ENCODE results near the gene FBXL7.

The FBXL7 gene

DNA sequence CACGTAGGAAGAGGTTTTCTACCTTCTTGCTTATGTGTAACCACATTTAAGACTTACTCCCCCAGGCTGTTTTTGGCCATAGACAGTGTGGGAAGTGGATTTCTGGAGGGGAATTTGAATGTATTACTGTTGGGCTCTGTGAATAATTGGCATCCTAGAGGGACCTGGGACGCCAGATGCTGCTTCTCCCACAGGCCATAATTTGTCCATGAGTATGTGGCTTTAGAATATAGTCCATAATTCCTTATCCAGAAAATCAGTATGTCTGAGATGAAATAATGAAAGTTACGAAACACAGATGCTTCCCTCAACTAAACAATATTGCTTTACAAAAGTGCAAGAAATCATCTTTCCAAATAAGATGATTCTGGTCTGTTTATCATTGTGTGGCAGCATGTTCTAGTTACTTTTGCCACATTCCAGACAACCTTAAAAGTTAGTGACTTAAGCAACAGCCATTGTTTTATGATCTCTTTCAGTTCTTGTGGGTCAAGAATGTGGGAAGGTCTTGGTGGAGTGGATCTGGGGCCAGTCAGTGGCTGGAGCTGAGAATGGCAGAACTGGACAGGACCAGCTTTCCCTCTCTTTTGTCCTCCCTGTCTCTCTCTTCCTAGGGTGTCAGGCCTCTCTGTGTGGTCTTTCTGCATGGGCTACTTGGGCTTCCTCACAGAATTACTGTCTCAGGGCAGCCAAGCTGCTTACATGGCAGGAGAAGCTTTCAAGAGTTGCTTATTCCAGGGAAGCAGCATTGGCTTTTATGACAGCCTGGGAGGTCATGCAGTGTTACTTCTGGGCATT is 79.4 kb downstream of the FBXL7 start:
- H3K4me1 ChIP-seq (ENCODE audit: insufficient read depth, low read length, poor library complexity, severe bottlenecking), result no peaks in the 10 kb centered on the region
- no peaks in the 10 kb centered on the region for H3K27me3 ChIP-seq (ENCODE audit: insufficient read depth, low read length, poor library complexity, severe bottlenecking)
- H3K9me3 ChIP-seq (ENCODE audit: insufficient read depth, low read depth, low read length), result peaks cover 4% of the 10 kb centered on the region; the same call in 1 of the 2 replicates
- no peaks in the 10 kb centered on the region for H3K79me2 ChIP-seq (ENCODE audit: insufficient read depth, low read length)
- H2AFZ ChIP-seq (ENCODE audit: low read length), result no peak overlapping the region
- no peak overlapping the region for H3K4me2 ChIP-seq (ENCODE audit: low read depth, low read length, poor library complexity, severe bottlenecking)
- no peaks in the 10 kb centered on the region for H3F3A ChIP-seq (ENCODE audit: low read depth)
- no peaks in the 10 kb centered on the region for H3K9me2 ChIP-seq (replicated peaks; ENCODE audit: low read depth, low read length)
- TF ChIP-seq, protein P1, sequence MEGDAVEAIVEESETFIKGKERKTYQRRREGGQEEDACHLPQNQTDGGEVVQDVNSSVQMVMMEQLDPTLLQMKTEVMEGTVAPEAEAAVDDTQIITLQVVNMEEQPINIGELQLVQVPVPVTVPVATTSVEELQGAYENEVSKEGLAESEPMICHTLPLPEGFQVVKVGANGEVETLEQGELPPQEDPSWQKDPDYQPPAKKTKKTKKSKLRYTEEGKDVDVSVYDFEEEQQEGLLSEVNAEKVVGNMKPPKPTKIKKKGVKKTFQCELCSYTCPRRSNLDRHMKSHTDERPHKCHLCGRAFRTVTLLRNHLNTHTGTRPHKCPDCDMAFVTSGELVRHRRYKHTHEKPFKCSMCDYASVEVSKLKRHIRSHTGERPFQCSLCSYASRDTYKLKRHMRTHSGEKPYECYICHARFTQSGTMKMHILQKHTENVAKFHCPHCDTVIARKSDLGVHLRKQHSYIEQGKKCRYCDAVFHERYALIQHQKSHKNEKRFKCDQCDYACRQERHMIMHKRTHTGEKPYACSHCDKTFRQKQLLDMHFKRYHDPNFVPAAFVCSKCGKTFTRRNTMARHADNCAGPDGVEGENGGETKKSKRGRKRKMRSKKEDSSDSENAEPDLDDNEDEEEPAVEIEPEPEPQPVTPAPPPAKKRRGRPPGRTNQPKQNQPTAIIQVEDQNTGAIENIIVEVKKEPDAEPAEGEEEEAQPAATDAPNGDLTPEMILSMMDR (conservative IDR thresholded peaks at IDR 0.05; ENCODE audit: low read length), result no peak
- no peak for TF ChIP-seq EZH2phosphoT487 (IDR thresholded peaks at IDR 0.05; ENCODE audit: borderline replicate concordance)
- no peaks in the 10 kb centered on the region for H4K20me1 ChIP-seq (ENCODE audit: insufficient read depth, low read length, poor library complexity, severe bottlenecking)
- no peaks in the 10 kb centered on the region for H3K36me3 ChIP-seq (ENCODE audit: insufficient read depth, low read length)
- H3K9ac ChIP-seq (ENCODE audit: low read depth, low read length, poor library complexity, severe bottlenecking), result no peak overlapping the region
- no peak overlapping the region for H3K4me3 ChIP-seq (ENCODE audit: low read length, poor library complexity, severe bottlenecking)

DNA sequence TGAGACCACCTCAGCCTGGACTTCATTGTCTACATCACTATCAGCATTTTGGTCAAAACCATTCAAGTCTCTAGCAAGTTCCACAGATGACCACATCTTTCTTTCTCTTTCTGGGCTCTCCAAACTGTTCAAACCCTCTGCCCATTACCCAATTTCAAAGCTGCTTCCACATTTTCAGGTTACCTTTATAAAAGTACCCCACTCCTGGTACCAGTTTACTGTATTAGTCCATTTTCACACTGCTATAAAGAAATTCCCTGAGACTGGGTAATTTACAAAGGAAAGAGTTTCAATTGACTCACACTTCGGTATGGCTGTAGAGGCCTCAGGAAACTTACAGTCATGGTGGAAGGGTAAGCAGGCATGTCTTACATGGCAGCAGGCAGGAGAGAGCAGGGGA is 84.5 kb downstream of the FBXL7 start:
- no peak for TF ChIP-seq EZH2phosphoT487 (IDR thresholded peaks at IDR 0.05; ENCODE audit: borderline replicate concordance)
- TF ChIP-seq, protein P1 (conservative IDR thresholded peaks at IDR 0.05; ENCODE audit: low read length), result no peak
- Histone ChIP-seq H3K27me3 (ENCODE audit: insufficient read depth, low read length, poor library complexity, severe bottlenecking) (no peaks in the 10 kb centered on the region), H3K9ac (ENCODE audit: low read depth, low read length, poor library complexity, severe bottlenecking) (no peak overlapping the region), H3F3A (ENCODE audit: low read depth) (no peaks in the 10 kb centered on the region), H3K79me2 (ENCODE audit: insufficient read depth, low read length) (no peaks in the 10 kb centered on the region), H3K4me1 (ENCODE audit: insufficient read depth, low read length, poor library complexity, severe bottlenecking) (no peaks in the 10 kb centered on the region), H3K4me2 (ENCODE audit: low read depth, low read length, poor library complexity, severe bottlenecking) (no peak overlapping the region), H3K4me3 (ENCODE audit: low read length, poor library complexity, severe bottlenecking) (no peak overlapping the region), H3K36me3 (ENCODE audit: insufficient read depth, low read length) (no peaks in the 10 kb centered on the region), H3K9me2 (replicated peaks; ENCODE audit: low read depth, low read length) (no peaks in the 10 kb centered on the region), H3K9me3 (ENCODE audit: insufficient read depth, low read depth, low read length) (peaks cover 4% of the 10 kb centered on the region; the same call in 1 of the 2 replicates), H2AFZ (ENCODE audit: low read length) (no peak overlapping the region), H4K20me1 (ENCODE audit: insufficient read depth, low read length, poor library complexity, severe bottlenecking) (no peaks in the 10 kb centered on the region)

DNA sequence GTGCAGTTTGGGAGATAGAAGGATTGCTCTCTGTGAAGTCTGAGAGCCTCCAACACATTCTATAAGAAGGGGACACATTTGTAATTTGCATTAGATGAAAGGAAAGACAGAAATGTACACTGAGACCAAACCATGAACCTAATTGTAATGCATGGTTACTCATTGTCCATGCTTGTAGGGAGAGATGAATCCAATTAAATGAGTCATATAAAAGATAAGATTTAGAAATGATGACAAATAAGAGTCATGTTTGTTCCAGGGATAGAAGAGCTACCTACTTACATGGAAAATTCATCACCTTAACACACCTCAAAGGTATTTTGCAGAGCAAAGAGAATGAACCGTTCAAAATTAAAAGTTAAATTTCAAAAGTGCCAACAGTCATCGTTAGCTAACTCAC is 85.1 kb downstream of the FBXL7 start:
- no peaks in the 10 kb centered on the region for H3K79me2 ChIP-seq (ENCODE audit: insufficient read depth, low read length)
- H3K9me3 ChIP-seq (ENCODE audit: insufficient read depth, low read depth, low read length), result peaks cover 4% of the 10 kb centered on the region; the same call in 1 of the 2 replicates
- no peak overlapping the region for H2AFZ ChIP-seq (ENCODE audit: low read length)
- TF ChIP-seq EZH2phosphoT487 (IDR thresholded peaks at IDR 0.05; ENCODE audit: borderline replicate concordance), result no peak
- TF ChIP-seq, protein P1 (conservative IDR thresholded peaks at IDR 0.05; ENCODE audit: low read length), result no peak
- no peak overlapping the region for H3K4me3 ChIP-seq (ENCODE audit: low read length, poor library complexity, severe bottlenecking)
- H3K36me3 ChIP-seq (ENCODE audit: insufficient read depth, low read length), result no peaks in the 10 kb centered on the region
- no peaks in the 10 kb centered on the region for H3K4me1 ChIP-seq (ENCODE audit: insufficient read depth, low read length, poor library complexity, severe bottlenecking)
- no peaks in the 10 kb centered on the region for H3K27me3 ChIP-seq (ENCODE audit: insufficient read depth, low read length, poor library complexity, severe bottlenecking)
- no peaks in the 10 kb centered on the region for H4K20me1 ChIP-seq (ENCODE audit: insufficient read depth, low read length, poor library complexity, severe bottlenecking)
- no peaks in the 10 kb centered on the region for H3F3A ChIP-seq (ENCODE audit: low read depth)
- no peak overlapping the region for H3K4me2 ChIP-seq (ENCODE audit: low read depth, low read length, poor library complexity, severe bottlenecking)
- no peaks in the 10 kb centered on the region for H3K9me2 ChIP-seq (replicated peaks; ENCODE audit: low read depth, low read length)
- no peak overlapping the region for H3K9ac ChIP-seq (ENCODE audit: low read depth, low read length, poor library complexity, severe bottlenecking)
